GM12872 (cell line): ENCODE results near the gene RAB11B.

ENCODE experiments used
- TF ChIP-seq, protein P1 (sequence below): IDR thresholded peaks from 3 replicates; pipeline ENCODE4 v1.5.1; 2011; ENCODE audit warnings: low read depth, mild to moderate bottlenecking, low read length, moderate library complexity; ENCODE audit not compliant: insufficient read depth

RAB11B gene

GRCh38 chr19:8401981-8402411 lies 11.8 kb downstream of the RAB11B start:
- TF ChIP-seq, protein P1, sequence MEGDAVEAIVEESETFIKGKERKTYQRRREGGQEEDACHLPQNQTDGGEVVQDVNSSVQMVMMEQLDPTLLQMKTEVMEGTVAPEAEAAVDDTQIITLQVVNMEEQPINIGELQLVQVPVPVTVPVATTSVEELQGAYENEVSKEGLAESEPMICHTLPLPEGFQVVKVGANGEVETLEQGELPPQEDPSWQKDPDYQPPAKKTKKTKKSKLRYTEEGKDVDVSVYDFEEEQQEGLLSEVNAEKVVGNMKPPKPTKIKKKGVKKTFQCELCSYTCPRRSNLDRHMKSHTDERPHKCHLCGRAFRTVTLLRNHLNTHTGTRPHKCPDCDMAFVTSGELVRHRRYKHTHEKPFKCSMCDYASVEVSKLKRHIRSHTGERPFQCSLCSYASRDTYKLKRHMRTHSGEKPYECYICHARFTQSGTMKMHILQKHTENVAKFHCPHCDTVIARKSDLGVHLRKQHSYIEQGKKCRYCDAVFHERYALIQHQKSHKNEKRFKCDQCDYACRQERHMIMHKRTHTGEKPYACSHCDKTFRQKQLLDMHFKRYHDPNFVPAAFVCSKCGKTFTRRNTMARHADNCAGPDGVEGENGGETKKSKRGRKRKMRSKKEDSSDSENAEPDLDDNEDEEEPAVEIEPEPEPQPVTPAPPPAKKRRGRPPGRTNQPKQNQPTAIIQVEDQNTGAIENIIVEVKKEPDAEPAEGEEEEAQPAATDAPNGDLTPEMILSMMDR: no peak

GRCh38 chr19:8403098-8403819 lies 13.1 kb downstream of the RAB11B start:
- TF ChIP-seq, protein P1: no peak

DNA sequence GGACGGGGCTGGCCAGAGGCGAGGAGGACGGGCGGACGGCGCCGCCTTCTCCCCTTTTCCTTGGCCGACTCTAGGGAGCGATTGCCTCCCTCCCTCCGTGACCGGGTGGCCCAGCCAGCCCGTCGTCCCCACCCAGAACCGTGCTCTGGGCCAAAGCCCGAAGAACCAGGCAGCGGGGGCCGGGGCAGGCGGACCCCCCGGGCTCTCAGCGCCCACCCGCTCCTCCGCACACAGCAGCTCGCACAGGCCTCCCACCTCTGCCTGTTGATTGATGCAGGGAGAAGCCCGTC lies 13.6 kb downstream of the RAB11B start:
- TF ChIP-seq, protein P1: no peak

DNA sequence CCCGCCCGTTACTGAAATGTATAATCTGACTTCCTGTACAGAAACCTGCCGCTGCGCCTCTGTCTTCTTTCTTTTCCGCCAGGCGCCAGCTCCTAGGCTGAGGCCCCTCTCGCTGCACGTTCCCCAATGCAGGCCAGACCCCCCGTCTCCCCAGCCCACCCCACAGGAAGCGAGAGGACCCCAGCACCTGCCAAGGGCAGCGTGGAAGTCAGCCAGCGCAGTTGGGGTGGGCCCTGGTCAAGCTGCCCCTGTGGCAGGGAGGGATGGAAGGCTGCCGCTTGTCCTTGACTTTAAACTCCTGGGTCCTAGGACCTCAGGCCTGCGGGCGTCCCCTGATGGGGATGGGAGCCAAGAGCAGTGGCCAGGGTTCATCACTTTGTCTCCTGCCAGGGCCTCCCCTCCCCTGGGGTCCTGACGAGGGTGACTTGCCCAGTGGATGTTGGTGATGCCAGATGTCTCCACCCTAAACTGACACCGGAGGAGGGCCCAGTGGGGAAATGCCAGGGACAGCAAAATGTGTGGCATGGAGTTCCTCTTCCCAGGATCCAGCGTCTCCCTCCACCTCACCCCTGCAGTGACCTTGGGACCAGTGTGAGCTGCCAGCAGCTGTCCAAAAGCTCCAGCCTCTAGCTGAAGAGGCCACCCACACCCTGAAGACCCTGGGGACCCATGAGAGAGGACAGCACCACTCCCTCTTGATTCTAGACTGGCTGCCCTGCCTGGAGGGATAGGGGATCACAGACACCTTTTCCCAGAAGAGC lies 14.4 kb downstream of the RAB11B start:
- TF ChIP-seq, protein P1: no peak

DNA sequence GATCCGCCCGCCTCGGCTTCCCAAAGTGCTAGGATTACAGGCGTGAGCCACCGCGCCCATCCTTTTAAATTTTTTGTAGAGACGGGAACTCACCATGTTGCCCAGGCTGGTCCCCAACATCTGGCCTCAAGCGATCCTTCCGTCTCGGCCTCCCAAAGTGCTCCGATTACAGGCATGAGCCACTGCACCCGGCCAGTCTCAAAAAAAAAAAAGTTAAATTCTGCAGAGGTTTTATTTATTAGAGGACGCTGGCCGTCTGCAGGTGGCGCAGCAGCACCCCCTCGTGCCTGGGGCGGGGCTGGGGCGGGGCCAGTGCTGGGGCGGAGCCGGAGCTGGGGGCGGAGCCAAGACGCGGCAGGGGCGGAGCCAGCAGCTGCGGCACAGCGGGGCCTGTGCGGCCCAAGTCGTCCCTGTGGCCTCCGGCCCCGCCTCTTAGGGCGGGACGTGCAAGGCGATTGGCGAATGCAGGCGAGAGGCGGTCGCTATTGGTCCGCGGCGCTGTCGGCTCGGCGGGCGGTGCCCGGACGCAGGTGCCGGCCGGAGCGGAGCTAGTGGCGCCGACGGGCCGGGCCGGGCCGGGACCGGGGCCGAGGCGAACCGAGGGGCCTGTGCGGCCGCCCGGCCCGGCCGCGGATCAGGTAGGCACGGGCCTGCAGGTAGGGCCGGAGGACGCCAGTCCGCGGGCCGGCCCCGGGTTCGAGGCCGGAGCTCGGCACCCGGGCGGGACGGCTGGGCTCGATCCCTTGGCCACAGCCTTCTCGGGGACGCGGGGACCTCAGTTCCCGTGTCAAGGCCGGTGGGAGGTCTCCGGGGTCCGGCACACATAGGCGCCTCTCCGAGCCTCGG lies 22.8 kb downstream of the RAB11B start, which contains the start of gene MARCHF2:
TSS of gene MARCHF2 (plus strand) at position 523 of the 846 bp plus-strand sequence. CDS start 8,536 bp downstream, outside the sequence.
- TF ChIP-seq, protein P1: peak; percentile 56

DNA sequence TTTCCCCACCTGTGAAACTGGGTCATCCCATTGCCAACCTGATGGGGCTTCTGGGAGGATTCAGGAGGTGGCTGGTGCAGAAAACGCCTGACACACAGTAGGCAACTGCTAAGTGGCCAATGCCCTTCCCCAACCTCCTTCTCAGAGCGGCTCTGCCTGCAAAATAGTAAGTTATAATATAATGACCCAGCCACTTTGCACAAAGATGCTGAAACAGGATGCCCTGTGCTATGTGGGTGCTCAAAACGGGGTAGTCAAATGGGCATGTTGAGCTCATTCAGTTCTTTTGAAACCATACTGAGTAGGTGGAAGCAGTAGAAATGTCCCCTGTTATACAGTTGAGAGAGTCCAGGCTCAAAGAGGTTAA lies 23.5 kb downstream of the RAB11B start:
- TF ChIP-seq, protein P1: no peak

DNA sequence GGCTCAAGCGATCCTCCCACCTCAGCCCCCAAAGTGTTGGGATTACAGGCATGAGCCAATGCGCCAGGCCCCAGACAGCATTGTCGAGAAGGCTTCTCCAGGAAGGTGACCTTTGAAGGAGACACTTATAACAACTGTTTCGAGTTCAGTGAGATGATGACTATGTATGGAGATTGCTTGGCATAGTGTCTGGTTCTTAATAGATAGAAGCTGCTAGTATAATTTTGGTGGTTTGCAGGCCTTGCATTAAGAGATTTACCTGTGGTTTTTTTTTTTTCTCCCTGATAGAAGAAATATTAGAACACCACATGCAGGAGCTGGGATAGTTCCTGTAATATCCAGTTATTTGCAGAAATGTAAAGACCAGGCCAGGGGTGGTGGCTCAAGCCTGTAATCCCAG lies 26.6 kb downstream of the RAB11B start:
- TF ChIP-seq, protein P1: no peak
